MCF 10A (cell line): Measurements from ENCODE around the gene ACSL1. TPM values are rescaled to one million over a fixed set of nuclear protein-coding genes. Genes with fewer than 3 reads are reported as not detected.

Experiments used
- BruUV-seq: library from RNA; stranded (reverse); fragments of 400-500 nt; replicated peaks from 2 replicates; lab custom pipeline; 2021; lab: Mats Ljungman, UMichigan
- CTCF ChIA-PET: fragments of 300-600 bp; sonication (Branson Sonifier 250); formaldehyde crosslinking; extraction: SDS; loops from one replicate; lab custom pipeline; 2021; ENCODE audit warnings: antibody characterized with exemption, inconsistent platforms; lab: Yijun Ruan, JAX
- POLR2A ChIA-PET: fragments of 300-600, 350-650 bp; sonication (Branson Sonifier 250); formaldehyde crosslinking; extraction: SDS; loops from one replicate; lab custom pipeline; 2020; ENCODE audit warnings: antibody characterized with exemption, inconsistent platforms; lab: Yijun Ruan, JAX
- DNase-seq: peaks from one replicate; pipeline ENCODE4 v3.0.0-alpha.2; 2018; ENCODE audit not compliant: unreplicated experiment
- H3K27ac Mint-ChIP-seq: one replicate; pipeline ENCODE4 v1.8.0; 2022; ENCODE audit warnings: mild to moderate bottlenecking, low read depth, mixed read lengths; ENCODE audit not compliant: unreplicated experiment
- H3K27me3 Mint-ChIP-seq: one replicate; pipeline ENCODE4 v1.8.0; 2022; ENCODE audit warnings: mixed read lengths; ENCODE audit not compliant: insufficient read depth, unreplicated experiment
- H3K36me3 Mint-ChIP-seq: one replicate; pipeline ENCODE4 v1.8.0; 2022; ENCODE audit warnings: mild to moderate bottlenecking, moderate library complexity, mixed read lengths; ENCODE audit not compliant: insufficient read depth, unreplicated experiment
- H3K4me1 Mint-ChIP-seq: one replicate; pipeline ENCODE4 v1.8.0; 2022; ENCODE audit warnings: mixed read lengths; ENCODE audit not compliant: insufficient read depth, unreplicated experiment
- H3K4me3 Mint-ChIP-seq: one replicate; pipeline ENCODE4 v1.8.0; 2022; ENCODE audit warnings: mild to moderate bottlenecking, moderate library complexity, mixed read lengths; ENCODE audit not compliant: unreplicated experiment
- H3K9me3 Mint-ChIP-seq: one replicate; pipeline ENCODE4 v1.8.0; 2022; ENCODE audit warnings: mixed read lengths; ENCODE audit not compliant: unreplicated experiment
- intact Hi-C: fragments of 100-400 bp; cut with micrococcal nuclease; formaldehyde crosslinking; loops from 2 replicates; pipeline ENCODE4 v1.14.1; 2022
- microRNA-seq: library from miRNA; unstranded; fragments of <30 nt; microRNA quantifications from one replicate; pipeline ENCODE4 v1.2.0, GENCODE V29; 2022
- total RNA-seq: library from RNA; stranded (reverse); gene quantifications from 2 replicates; pipeline ENCODE4 v1.2.3, GENCODE V29; 2022
- TF ChIP-seq, protein P1 (sequence below): fragments of 200-600 bp; IDR thresholded peaks from one replicate; pipeline ENCODE4 v1.8.0; 2022; ENCODE audit warnings: antibody characterized with exemption, mild to moderate bottlenecking; ENCODE audit not compliant: unreplicated experiment

Gene ACSL1
- total RNA-seq, 1 experiment from 2014 or later, result 105 TPM

DNA sequence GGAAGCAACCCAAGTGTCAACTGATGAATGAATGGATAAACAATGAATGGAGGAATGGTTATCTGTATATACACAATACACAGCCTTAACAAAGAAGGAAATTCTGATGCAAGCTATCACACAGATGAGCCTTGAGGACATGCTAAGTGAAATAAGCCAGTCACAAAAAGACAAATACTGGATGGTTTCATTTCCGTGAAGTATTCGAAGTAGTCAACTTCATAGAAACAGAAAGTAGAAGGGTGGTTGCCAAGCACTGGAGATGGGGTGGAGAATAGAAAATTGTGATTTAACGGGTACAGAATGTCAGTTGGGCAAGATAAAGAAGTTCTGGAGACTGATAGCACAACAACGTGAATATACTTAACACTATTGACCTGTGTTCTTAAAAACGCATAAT, 120.1 kb downstream of the ACSL1 start:
- no TSS peak for BruUV-seq
- intact Hi-C loops, result no loop called here
- Mint-ChIP-seq H3K4me3 (no peak overlapping the region), H3K4me1 (no peaks in the 10 kb centered on the region), H3K9me3 (no peaks in the 10 kb centered on the region), H3K27ac (no peak overlapping the region), H3K36me3 (peaks cover 29% of the 10 kb centered on the region), H3K27me3 (no peaks in the 10 kb centered on the region)
- ChIA-PET CTCF (no interaction called here), POLR2A (interaction anchor here (0.6 to 0.9 kb wide), 2 partner anchors 9 to 29 kb away, joined by 3 read pairs; no protein-coding TSS in a partner anchor)
- no peak for DNase-seq
- TF ChIP-seq, protein P1, sequence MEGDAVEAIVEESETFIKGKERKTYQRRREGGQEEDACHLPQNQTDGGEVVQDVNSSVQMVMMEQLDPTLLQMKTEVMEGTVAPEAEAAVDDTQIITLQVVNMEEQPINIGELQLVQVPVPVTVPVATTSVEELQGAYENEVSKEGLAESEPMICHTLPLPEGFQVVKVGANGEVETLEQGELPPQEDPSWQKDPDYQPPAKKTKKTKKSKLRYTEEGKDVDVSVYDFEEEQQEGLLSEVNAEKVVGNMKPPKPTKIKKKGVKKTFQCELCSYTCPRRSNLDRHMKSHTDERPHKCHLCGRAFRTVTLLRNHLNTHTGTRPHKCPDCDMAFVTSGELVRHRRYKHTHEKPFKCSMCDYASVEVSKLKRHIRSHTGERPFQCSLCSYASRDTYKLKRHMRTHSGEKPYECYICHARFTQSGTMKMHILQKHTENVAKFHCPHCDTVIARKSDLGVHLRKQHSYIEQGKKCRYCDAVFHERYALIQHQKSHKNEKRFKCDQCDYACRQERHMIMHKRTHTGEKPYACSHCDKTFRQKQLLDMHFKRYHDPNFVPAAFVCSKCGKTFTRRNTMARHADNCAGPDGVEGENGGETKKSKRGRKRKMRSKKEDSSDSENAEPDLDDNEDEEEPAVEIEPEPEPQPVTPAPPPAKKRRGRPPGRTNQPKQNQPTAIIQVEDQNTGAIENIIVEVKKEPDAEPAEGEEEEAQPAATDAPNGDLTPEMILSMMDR, result no peak

Small RNA genes within 50 kb of the gene (microRNA-seq; reads per million reads assigned to microRNA genes)
- not detected for gene MIR3945

Other genes with a start within 250 kb of the ACSL1 start
- gene CASP3, start 176.5 kb downstream of the ACSL1 start, total RNA-seq, result 27.4 and 28.6 TPM in 2 replicates
- 19.2 and 20.7 TPM in 2 replicates for gene PRIMPOL, start 176.2 kb downstream of the ACSL1 start, total RNA-seq
- 8.3 and 22.3 TPM in 2 replicates for gene CENPU, start 91.9 kb downstream of the ACSL1 start, total RNA-seq
- gene HELT, start 192.5 kb upstream of the ACSL1 start, total RNA-seq, result not detected in 2 replicates